ENCODE data around the gene SYTL2. TPM values are rescaled to one million over a fixed set of nuclear protein-coding genes. Genes with fewer than 3 reads are reported as not detected.

SYTL2 gene
- total RNA-seq, 6 experiments from 2014 or later = 4.2 to 14.9 (median 8.7) TPM

DNA sequence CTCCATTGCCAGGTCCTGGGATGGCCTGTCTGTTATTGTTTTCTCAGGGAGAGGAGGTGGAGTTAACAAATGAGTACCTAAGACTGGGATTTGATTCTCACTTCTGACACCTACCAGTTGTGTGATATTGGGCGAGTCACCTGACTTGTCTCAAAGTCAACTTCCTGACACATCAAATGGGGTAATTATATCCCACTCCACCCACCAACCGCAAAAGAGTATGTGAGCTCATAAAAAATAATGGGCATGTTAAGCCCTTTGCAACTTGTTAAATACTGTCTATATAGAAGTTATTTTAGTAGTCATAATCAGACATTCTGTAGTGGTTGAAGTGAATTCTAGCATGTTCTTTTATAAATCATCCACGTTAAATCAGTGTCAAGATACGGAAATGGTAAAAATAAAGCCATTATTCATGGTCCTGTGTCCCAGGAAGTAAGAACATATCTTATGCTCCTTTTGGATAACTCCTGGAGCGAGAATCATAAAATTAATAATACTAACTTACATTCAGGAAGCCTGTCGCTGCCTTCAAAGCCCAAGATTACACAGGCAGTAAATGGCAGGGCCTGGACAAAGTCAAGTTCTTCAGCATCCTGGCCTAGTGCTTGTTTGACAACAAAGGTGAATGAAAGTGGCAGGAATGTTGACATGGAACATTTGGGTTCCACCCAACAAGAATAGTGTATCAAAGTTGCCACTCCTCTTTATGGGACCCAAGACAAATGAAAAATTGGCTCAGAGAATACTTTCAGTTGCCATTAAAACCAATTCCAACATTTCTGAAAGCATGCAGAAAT lies 54.3 kb downstream of the SYTL2 start:
- no peak overlapping the region for H3K27ac ChIP-seq

GRCh38 chr11:85755701-85756100 lies 55.2 kb downstream of the SYTL2 start:
- Histone ChIP-seq H3K36me3 (no peaks in the 10 kb centered on the region), H3K4me1 (no peaks in the 10 kb centered on the region), H3K27ac (no peak overlapping the region), H3K9me3 (no peaks in the 10 kb centered on the region), H3K4me3 (no peak overlapping the region), H3K27me3 (no peaks in the 10 kb centered on the region)
- intact Hi-C loops (cut with DNase I) = no loop called here
- ATAC-seq (no peak), DNase-seq (no peak)
- 50% methylated on average over 1 of the region's 1 CpG for WGBS (ENCODE audit: insufficient coverage, low coverage, low lambda C conversion rate, missing lambda C conversion rate)
- TF ChIP-seq POLR2A (IDR thresholded peaks at IDR 0.05) = no peak
- TF ChIP-seq CTCF (IDR thresholded peaks at IDR 0.05) = no peak

More for the DNA sequence above, 54.3 kb downstream of the SYTL2 start:
- no peaks in the 10 kb centered on the region for H3K36me3 ChIP-seq
- TF ChIP-seq CTCF (IDR thresholded peaks at IDR 0.05) (no peak), POLR2A (IDR thresholded peaks at IDR 0.05) (no peak)
- H3K4me1 ChIP-seq = no peaks in the 10 kb centered on the region
- DNase-seq = no peak
- no peaks in the 10 kb centered on the region for H3K9me3 ChIP-seq
- intact Hi-C loops (cut with DNase I) = no loop called here
- no peaks in the 10 kb centered on the region for H3K27me3 ChIP-seq
- WGBS (ENCODE audit: insufficient coverage, low coverage, low lambda C conversion rate, missing lambda C conversion rate) = 82% methylated on average over 6 of the region's 6 CpGs
- ATAC-seq = peak in 1 of 4 donors; percentile 27
- no peak overlapping the region for H3K4me3 ChIP-seq

DNA sequence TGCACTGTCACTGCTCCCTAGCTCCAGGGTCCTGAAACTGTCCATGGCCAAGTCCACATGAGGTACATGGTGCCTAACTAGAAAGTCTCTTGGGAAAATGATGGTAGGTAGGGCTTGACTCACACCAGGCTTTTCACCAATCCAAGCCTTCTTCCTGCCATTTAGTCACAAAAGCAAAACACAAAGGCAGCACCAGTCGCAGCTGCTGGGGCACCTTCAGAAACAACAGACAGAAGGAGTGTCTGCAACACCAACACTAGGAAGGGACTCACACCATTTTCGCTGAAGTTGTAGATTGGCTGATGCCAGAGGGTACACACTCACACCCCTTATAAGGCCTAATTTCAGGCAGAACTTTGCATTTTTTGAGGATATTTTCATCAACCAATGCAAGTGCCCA lies 55.7 kb downstream of the SYTL2 start:
- intact Hi-C loops (cut with DNase I) = no loop called here
- no peaks in the 10 kb centered on the region for H3K27me3 ChIP-seq
- H3K4me3 ChIP-seq = no peak overlapping the region
- H3K27ac ChIP-seq = no peak overlapping the region
- 94% methylated on average over 2 of the region's 2 CpGs for WGBS (ENCODE audit: insufficient coverage, low coverage, low lambda C conversion rate, missing lambda C conversion rate)
- ATAC-seq (no peak), DNase-seq (no peak)
- H3K36me3 ChIP-seq = no peaks in the 10 kb centered on the region
- no peaks in the 10 kb centered on the region for H3K9me3 ChIP-seq
- H3K4me1 ChIP-seq = no peaks in the 10 kb centered on the region
- TF ChIP-seq POLR2A (IDR thresholded peaks at IDR 0.05) = no peak
- TF ChIP-seq CTCF (IDR thresholded peaks at IDR 0.05) = no peak

GRCh38 chr11:85752890-85753581 lies 57.9 kb downstream of the SYTL2 start:
- no peak for TF ChIP-seq POLR2A (IDR thresholded peaks at IDR 0.05)
- intact Hi-C loops (cut with DNase I) = no loop called here
- DNase-seq (no peak), ATAC-seq (peak; percentile 43 to 62 (median 49))
- Histone ChIP-seq H3K4me3 (no peak overlapping the region), H3K36me3 (no peaks in the 10 kb centered on the region), H3K27me3 (no peaks in the 10 kb centered on the region), H3K9me3 (no peaks in the 10 kb centered on the region), H3K27ac (no peak overlapping the region), H3K4me1 (no peaks in the 10 kb centered on the region)
- 47% methylated on average over 5 of the region's 7 CpGs for WGBS (ENCODE audit: insufficient coverage, low coverage, low lambda C conversion rate, missing lambda C conversion rate)

All from right lobe of liver (tissue), 6 donors.